Right forelimb (tissue), 1 donor: Measurements from ENCODE around the gene RPS16.

ENCODE experiments used
- DNase-seq: peaks from one replicate; pipeline ENCODE4 v3.0.0-alpha.2; 2018

Gene RPS16

DNA sequence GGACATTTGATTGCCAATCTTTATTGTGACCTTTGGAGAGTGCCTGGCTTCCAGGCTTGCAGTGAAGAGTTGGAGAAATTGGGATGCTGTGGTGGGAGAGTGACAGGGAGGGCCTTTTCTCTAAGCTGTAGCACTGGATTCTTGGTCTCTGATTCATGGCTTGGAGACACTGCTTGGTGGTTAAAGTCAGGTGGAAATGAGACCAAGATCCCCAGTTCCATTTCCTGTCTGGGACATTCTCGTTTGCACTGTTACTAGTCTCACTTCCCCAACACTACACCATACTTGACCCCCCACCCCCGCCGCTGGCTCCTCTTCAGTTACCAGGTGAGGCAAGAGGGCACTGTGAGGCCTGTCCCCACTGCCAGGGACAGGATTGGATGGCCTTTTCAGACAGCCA, 12.5 kb upstream of the RPS16 start:
- no peak for DNase-seq

DNA sequence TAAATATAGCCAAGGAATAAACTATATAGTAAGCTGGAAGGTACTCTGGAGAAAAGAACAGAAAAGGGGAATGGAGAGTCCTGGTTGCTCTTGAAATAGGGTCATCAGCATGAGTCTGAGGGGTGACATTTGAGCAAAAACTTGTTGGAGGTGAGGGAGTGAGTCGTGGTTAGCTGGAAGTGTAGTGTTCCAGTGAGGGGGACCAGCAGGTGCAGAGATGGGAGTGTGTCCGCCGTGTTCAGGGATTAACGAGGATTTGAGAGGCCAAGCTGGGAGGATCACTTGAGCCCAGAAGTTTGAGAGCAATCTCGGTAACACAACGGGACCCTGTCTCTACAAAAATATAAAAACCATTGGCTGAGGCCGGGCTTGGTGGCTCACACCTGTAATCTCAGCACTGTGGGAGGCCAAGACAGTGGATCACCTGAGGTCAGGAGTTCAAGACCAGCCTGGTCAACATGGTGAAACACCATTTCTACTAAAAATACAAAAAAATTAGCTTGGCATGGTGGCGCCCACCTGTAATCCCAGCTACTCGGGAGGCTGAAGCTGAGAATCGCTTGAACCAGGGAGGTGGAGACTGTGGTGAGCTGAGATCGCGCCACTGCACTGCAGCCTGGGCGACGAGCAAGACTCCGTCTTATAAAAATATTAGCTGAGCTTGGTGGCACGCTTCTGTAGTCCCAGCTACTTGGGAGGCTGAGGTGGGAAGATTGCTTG, 10.8 kb upstream of the RPS16 start:
- DNase-seq = no peak

DNA sequence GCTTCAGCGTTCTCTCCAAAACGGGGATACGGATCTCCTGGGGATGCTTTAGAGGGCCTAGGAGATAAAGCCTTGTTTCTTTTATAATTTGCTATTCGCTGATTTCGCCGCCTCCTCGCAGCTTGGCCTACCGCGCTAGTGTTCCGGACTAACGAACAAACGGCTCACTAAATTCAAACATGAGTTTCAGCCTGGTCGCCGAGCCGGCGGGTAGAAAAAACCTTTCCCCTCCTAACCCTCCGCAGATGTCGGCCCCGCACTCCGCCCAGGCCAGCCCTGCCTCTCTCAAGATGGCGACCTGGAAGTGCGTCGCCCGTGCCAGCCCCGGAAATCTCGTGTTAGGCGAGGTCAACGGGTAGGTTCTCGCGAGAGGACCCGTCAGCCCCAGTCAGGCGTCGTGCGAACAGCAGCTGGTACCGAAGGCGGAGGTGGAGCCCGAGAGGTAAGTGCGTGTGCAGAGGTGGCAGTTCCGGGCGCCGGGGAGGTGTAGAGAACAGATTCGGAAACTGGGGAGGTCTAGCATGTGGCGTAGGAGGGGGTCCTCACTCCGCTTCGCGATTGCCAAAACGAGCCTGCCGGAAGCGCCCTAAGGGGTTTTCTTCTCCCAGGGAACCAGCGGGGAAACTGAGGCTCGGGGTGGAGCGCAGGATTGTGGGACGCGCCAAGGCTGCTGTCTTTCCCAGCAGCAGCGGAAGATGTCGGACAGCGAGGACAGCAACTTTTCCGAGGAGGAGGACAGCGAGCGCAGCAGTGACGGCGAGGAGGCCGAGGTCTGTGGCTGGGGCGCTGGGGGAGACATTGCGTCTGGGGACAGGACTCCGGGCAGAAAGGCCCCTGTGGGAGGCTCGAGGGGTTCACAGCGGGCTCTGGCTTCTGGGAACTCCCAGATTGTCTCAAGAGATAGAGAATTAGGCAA, 9.7 kb upstream of the RPS16 start, which contains the start of gene SUPT5H:
SUPT5H (plus strand) TSS at position 387 of the 916 bp plus-strand sequence; CDS start at position 696, 309 bp downstream.
- DNase-seq = peak; percentile 97

DNA sequence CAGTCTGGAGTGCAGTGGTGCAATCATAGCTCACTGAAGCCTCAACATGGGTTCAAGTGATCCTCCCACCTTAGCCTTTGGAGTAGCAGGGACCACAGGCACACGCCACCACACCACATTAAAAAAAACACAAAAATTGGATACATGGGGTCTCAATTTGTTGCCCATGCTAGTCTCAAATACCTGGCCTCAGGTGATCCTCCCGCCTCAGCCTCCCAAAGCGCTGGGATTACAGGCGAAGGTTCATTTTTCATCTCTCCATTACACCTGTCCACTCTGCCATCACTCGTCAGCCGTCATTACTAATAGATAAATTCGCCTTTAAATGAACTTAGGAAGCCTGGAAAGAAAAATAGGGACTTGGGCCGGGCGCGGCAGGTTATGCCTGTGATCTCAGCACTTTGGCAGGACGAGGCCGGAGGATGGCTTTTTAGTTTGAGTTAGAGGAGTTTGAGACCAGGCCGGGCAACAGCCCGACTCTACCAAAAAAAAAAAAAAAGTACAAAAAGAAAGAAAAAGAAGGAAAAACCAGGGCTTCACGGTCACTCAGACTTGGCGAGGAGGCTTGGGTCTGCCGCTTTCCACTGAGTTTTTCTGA, 8.9 kb upstream of the RPS16 start:
- DNase-seq = no peak

DNA sequence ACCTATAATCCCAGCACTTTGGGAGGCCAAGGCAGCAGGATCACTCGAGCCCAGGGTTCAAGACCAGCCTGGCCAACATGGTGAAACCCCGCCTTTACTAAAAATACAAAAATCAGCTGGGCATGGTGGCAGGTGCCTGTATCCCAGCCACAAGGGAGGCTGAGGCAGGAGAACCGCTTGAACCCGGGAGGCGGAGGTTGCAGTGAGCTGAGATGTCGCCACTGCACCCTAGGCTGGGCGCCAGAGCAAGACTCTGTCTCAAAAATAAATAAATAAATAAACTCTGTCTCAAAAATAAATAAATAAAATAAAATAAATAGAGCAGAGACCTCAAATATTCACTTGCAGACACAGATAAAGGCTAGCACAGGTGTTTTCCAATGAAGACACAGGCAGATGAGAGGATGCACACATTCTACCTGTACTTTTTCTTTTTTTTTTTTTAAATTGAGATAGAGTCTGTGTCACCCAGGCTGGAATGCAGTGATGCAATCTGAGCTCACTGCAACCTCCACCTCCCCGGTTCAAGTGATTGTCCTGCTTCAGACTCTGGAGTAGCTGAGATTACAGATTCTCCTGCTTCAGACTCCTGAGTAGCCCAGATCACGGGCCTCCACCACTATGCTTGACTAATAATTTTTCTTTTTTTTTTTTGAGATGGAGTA, 2.7 kb upstream of the RPS16 start:
- DNase-seq = no peak

DNA sequence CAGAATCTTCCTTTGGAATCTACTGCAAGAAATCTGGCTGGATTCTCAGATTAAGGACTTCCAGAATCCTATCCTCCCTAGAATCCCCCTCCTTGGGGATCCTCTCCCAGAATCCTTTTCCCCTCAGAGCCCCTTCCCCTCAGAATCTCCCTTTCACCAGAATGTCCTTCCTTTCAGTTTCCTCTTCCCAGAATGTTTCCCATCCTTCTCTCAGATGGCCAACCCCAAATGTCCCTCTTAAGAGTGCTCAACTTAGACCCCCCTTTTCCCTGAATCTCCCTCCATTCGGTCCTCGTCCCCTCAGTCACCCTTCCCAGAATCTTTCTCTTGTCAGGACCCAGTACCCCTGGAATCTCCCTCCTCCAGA, 584 bp upstream of the RPS16 start:
- no peak for DNase-seq

DNA sequence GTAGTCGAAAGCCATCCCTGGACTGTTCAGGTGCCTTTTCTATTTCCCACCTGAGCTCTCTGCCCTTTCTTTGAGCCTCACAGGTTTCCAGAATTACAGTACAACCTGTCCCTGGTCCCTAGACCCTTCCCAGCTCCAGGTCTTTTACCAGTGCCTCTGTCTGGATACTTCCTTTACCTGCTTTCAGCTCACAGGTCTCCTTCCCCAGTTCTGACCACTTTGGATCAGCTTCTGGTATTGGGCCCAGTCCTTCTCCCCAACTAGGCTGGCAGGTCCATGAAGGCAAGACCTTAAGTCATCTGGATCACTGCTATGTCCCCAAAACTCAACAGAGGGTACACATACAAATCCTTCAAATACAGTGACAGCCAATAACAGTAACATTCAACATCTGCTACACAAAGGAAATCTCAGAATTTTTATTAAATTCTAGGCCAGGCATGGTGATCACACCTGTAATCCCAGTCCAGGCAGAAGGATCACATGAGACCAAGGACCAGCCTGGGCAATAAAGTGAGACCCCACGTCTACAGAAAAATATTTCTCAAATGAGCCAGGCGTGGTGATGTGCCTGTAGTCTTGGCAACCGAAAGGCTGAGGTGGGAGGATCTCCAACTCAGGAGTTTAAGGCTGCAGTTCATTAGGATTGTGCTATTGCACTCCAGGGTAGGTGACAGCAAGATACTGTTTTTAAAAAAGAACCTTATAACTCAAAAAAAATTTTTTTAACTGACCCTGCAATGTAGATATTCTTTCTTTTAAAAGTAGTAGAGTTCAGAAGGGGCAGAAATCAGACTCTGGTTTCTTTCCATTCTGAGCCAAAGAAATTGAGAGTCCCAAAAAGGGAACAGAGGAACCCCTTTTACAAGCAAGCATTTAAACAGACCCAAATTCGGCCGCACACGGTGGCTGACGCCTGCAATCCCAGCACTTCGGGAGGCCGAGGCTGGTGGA, 1.3 kb downstream of the RPS16 start:
- DNase-seq = no peak

DNA sequence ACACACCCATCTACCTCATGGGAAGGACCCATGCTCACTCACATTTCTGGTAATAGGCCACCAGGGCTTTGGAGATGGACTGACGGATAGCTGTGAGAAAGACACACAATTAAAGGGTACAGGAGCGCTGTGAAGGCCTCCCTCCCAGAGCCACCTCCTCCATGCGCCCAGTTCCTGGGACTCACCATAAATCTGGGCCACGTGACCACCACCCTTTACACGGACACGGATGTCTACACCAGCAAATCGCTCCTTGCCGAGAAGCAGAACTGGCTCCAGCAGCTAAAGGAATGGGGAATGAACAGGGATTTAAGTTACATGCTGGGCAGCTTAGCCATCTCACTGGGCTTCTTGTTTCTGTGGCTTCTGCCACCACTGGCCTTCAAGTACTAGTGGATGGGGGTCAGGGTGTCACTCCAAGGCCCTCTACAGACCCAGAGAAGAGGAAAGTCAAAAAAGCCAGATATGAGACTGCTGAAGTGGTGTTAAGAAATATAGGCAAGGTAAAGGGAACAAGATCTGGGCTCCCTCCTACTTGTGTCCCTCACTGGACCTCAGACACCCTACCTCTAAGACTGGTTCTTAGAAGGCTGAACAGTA, 2.2 kb downstream of the RPS16 start:
- no peak for DNase-seq

DNA sequence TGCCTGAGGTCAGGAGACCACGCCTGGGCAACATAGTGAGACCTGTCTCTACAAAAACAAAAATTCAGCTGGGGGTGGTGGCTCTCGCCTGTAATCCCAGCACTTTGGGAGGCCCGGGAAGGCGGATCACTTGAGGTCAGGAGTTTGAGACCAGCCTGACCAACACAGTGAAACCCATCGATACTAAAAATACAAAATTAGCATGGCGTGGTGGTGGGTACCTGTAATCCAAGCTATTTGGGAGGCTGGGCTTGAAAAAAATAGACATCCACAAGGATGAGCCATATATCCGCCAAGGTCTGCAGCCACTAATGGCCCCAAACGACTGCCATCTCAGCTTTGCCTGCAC, 3.1 kb downstream of the RPS16 start:
- DNase-seq = no peak

DNA sequence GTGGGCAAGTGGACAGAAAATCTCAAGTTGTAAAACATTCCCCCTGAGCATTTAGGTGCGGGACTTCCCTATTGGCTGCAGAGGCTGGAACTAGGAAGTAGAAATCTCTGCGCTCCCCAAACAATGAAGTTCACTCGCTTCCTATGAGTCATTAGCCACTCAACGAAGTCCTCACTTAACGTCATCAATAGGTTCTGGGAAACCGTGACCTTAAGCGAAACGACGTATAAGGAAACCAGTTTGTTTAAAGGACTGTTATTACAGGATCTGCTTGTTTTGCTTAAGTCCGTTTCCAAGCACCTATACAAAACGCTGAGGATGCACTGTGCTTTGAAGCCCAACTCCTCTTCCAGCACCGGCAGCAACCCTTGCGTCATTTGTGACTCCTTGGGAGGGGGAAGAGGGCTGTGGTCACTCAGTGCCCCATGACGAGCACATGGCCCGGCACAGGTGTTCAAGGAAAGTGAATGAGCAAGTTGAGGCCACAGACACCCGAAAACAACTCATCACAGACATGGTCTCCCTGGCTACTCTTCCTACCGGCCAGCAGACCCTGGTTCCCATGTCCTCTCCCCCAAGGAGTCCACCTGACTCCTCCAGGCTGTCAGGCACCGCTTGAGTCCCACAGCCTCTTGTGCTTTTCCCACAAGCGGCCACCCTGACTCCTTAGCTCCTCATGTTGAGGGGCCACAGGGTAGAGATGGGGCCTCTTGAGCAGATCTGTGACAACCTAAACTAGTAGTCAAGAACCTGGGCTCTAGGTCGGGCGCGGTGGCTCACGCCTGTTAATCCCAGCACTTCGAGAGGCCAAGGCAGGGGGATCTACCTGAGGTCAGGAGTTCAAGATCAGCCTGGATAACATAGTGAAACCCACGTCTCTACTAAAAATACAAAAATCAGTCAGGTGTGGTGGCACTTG, 4.8 kb downstream of the RPS16 start:
- no peak for DNase-seq

DNA sequence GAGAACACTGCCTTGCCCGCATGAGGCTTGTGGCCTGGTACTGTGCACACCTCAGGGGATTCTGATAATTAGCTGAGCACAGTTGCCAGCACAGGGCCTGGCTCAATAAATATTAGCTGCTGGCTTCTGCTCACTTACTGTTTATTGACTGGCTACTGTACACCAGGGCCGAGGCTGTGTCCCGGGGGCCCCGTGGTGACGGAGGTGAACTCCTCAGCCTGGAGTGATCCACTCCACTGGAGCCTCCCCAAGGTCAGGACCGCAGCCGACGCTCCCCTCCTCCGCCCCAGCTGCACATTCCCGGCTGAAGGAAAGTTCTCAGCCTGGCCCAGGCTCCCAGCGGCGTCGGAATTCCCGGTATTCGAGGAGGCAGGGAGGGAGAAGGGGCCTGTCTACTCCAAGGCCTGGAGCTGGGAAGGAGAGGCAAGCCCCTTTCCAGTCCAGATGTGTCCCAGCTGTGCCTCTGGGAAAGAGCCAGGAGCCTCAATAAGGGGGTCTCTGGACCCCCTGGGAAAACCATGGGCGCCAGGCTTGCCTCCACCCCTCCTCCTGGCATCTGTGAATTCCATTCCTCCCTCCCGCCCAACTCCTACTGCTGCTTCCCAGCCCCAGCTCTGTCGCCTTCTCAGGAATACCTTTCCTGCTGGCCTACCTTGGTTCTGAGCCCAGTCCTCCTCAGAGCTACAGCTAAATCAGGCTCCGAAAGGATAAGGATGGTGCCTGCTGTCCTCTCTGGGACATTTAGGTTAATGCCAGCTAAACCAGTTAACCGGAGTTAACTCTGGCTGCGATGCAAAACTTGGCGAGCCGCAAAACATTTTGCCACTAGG, 7.3 kb downstream of the RPS16 start:
- peak; percentile 91 for DNase-seq

DNA sequence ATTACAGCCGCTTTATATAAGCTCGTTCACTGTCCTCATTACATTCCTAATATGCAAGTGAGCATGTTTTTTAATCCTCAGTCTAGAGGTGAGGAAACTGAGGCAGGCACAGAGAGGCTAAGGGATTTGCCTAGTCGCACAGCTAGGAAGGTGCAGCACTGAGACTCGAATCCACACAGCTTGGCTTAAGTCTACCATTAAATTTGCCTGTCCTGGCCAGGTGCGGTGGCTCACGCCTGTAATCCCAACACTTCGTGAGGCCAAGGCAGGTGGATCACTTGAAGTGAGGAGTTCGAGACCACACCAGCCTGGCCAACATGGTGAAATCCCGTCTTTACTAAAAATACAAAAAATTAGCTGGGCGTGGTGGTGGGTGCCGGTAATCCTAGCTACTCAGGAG, 8.0 kb downstream of the RPS16 start:
- DNase-seq = no peak

DNA sequence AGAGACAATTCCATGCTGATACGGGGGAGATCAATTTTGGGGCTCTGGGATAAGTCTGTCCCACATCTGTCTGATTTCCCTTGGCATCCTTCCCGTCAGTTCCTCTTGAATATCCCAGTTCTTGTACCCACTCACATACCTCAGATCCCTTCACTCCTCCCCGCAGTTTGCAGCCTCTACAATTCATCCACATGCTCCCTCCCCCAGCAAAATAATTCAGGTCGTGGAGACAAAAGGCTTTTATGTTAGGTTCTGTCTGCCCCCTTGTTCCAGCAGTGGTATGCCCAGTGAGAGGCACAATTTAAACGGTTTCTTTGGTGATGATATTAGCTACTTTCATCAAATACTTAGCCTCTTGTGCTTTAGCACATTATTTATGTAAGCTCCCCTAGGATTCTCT, 9.6 kb downstream of the RPS16 start:
- no peak for DNase-seq

DNA sequence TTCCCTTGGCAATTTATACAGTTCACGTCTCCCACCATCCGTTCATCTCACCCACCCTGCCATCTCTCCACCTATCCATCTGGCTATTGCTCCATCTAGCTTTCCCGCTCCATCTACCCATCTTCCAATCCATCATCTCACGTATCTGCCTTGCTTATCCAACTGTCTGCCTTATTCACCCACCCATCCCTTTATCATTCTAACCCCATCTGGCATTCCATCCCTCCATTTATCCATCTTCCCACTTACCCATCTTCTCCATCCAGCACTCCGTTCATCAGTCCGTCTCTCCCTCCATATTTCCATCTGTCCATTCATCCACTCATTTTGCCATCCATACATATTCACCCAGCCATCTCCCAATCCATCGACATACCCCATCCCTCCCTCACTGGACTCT, 10.0 kb downstream of the RPS16 start:
- no peak for DNase-seq

DNA sequence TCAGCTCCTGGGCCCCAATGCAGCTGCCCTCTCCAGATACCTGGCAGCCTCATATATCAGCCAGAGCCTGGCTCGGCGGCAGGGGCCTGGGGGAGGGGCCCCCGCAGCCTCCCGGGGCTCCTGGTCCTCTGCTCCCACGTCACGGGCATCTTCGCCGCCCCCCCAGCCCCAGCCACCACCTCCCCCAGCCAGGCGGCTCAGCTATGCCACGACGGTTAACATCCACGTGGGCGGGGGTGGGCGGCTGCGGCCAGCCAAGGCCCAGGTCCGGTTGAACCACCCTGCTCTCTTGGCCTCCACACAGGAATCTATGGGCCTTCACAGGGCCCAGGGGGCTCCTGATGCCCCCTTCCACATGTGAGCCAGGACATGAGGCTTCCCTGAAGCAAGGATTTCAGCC, 10.8 kb downstream of the RPS16 start:
- DNase-seq = no peak

DNA sequence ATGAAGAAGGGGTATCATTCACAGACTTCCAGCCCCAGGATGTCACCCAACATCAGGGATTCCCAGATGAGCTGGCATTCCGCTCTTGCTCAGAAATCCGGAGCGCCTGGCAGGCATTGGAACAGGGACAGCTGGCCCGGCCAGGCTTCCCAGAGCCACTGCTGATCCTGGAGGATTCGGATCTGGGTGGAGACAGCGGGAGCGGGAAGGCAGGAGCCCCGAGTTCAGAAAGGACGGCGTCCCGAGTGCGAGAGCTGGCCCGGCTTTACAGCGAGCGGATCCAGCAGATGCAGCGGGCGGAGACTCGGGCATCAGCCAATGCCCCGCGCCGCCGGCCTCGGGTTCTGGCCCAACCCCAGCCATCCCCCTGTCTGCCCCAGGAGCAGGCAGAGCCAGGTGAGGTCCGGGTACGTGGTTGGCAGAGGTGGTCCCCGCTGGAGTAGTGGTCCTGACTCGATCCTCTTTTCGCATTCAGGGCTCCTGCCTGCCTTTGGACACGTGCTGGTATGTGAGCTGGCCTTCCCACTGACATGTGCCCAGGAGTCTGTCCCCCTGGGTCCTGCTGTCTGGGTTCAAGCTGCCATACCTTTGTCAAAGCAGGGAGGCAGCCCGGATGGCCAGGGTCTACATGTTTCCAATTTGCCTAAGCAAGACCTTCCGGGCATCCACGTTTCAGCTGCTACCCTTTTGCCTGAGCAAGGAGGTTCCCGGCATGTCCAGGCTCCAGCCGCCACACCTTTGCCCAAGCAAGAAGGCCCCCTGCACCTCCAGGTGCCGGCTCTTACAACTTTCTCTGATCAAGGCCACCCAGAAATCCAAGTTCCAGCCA, 12.3 kb downstream of the RPS16 start:
- DNase-seq = no peak

DNA sequence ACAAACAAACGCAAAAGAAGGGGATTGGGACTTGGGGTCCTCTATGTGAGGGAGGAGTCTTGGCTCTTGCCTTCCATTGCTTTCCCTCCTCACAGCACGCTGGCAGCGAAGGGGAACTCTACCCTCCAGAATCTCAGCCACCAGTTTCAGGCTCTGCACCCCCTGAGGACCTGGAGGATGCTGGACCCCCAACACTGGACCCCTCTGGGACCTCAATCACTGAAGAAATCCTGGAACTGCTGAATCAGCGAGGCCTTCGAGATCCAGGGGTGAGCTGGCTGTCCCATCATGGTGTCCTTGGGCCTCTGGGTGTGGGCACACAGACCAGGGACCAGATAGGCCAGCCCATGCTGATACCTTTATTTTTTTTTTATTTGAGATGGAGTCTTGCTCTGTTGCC, 13.7 kb downstream of the RPS16 start:
- DNase-seq = no peak

DNA sequence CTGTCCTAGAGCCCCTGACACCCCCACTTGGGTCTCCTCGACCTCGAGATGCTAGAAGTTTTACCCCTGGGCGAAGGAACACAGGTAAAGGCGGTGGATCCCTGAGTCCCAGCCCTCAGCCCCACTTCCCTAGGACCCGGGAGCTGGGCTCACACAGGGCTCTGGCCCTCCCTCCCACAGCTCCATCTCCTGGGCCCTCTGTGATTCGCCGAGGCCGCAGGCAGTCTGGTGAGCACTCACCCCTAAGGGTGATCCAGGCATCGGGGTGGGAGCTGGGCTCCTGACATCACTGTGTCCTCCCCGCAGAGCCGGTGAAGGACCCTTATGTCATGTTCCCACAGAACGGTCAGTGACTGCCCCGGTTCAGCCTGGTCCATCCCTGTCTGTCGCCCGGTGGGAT, 15.0 kb downstream of the RPS16 start:
- no peak for DNase-seq

DNA sequence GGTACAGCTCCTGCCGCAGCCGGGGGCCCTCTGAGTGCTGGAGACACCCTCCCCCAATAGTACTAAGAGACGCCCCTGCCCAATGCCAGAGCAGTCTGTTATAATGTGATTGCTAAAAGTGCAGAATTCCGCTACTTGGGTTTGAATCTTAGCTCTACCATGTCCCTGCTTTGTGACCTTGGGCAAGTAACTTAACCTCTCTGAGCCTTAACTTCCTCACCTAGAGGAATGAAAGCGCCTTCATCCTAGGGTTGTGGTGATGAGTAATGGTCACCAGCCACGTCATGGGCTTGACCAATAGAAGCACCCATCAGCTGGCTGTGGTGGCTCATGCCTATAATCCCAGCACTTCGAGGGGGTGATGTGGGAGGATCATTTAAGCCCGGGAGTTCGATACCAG, 16.7 kb downstream of the RPS16 start:
- no peak for DNase-seq
